ENCODE results near the gene UBN2.
A peak's percentile ranks its signal among the peaks of the same experiment; 100 is the strongest.

Gene UBN2

DNA sequence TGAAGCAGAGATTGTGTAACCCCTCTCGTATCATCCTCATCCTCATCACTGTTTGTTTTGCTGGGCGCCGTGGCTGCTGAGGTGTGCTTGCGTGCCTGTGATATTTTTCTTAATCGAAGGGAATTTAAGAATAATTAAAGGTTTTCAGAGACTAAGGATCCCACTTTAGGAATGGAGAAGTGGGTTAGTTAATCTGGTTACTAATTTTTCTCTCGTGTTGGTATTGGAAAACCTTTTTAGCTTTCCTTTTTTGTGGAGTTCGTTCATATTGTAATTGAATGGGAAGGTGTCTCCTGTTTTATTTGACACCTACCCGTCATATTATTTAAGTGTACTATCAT lies 1.3 kb downstream of the UBN2 start:
- DNase-seq (ENCODE audit: low spot score), result no peak

DNA sequence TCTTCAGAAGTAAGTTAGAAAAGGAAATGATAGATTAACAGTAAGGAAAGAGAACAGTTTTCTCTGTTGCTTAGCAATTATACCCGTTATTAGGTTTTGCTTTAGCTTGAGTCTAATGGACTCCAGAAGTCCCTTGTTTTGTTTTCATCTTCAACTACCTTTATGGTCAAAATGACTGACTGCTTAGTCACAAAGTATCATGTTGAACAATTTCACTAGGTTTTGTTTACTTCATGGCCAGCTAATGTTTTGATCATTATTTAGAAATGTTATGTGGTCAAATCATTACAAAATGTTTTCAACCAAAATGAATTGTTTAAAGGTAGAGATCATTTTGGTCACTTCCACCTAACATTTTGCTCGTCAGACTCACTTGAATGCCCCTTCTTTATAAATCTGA lies 1.9 kb downstream of the UBN2 start:
- DNase-seq (ENCODE audit: low spot score), result peak; percentile 72

DNA sequence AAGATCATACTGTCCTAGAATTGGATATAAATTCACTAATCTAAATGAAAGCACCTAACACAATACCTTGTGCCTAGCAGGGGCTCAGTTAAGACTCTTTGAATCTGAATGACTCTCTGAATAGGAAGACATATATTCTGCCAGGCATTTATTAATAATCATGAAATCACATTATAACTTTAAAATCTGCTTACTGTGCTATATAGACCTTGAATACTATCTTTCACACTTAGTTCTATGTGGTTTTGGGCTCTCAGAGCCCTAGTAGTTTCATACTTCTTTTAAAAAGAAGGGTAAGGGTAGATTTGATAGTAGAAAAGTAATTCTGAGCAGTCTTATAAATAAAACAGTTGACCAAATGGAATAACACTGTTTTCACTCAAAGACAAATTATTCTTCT lies 10.2 kb downstream of the UBN2 start:
- no peak for DNase-seq (ENCODE audit: low spot score)

DNA sequence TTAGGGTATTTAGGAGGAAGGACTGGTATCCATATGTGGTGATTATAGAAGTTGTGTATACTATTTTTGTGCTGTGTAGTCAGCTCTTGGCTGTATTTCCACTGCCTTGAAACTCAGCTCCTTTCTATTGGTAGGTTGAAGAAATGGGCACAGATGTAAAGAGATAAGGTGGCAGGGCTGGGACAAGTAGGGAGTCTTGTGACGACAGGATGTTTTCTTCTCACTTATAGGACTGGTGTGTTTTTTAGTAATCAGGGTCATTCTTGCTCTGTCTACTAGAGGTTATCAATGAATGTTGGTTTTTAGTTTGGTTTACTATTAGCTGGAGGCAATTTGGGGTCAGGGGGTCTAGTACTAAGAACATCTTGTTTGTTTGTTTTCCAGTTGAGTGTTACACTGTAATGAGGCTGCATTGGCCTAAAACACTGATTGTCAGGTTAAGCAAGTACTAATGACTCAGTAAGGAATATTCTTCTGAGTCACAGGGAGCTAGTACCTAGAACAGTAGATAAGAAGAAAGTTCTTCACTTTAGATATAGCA lies 11.8 kb downstream of the UBN2 start:
- no peak for DNase-seq (ENCODE audit: low spot score)

DNA sequence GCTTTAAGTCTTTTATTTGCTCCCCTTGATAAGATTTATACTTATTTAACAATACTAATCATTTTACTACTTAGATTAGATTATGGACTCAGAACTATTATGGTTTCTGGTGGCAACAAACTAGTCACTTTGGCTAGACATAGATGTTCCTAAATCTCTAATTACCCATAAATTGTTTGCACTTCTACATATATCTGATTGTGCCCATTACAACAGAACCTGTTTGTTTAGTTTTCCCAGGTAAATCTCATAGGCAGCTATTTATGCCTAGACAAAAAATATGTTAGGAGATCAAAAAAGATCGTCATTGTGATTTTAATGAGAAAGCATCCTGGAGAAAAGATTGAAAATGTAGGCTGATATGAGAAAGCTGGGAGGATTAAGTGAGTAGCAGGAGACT lies 14.4 kb downstream of the UBN2 start:
- DNase-seq (ENCODE audit: low spot score), result no peak

DNA sequence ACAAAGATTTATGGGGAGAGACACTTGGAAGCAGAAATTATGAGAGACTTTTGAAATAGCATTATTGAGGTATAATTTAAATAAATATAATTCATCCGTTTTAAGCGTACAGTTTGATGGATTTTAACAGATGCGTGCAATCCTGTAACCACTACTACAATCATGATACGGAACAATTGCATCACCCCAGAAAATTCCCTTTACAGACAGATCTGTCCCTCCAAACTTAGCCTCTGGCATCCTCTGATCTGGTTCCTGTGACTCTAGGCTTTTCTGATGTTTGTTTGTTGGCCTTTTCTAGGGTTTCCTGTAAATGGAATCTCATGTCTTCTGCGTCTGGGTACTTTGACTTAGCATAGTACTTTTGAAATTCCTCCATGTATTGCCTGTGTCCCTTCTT lies 15.5 kb downstream of the UBN2 start:
- no peak for DNase-seq (ENCODE audit: low spot score)

DNA sequence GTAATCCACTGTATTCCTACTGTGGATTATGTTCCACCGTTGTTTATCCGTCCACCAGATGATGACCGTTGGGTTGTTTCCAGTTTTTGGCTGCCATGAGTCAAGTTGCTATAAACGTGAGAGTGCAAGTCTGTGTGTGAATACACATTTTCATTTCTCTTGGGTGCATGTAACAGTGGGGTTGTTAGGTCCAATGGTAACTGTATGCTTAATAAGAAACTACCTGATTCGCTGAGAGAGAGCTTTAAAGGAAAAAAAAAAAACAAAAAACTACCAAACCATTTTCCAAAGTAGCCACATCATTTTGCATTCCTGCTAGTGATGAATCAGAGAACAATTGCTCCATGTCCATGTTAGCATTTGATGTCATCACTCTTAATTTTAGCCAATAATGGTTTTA lies 15.9 kb downstream of the UBN2 start:
- no peak for DNase-seq (ENCODE audit: low spot score)

DNA sequence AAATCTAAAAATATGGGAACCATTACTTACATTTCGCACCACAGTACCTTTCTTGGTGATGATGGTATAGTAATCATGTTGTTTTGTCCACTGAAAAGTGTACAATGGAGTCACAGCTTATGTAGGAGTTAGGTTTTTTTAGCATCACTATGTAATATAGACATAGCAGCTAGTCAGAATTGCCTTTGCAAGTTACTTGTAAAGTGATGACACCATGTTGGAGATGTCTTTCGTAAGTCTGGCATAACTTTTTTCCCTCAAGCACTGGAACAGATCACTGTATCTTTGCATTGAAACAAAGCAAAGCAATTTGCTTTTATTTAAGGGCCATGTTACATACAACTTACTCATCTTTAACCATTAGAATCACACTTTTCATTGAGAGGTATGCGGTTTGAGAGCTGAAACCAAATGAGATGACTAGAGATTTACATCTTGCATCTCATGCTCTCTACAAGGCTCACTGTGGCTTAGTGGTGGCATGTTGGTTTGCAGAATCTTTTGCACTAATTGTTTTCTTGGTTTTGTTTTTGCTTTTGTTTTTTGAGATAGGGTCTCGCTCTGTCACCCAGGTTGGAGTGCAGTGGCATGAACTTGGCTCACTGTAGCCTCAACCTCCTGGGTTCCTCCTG lies 18.3 kb downstream of the UBN2 start:
- DNase-seq (ENCODE audit: low spot score), result no peak

DNA sequence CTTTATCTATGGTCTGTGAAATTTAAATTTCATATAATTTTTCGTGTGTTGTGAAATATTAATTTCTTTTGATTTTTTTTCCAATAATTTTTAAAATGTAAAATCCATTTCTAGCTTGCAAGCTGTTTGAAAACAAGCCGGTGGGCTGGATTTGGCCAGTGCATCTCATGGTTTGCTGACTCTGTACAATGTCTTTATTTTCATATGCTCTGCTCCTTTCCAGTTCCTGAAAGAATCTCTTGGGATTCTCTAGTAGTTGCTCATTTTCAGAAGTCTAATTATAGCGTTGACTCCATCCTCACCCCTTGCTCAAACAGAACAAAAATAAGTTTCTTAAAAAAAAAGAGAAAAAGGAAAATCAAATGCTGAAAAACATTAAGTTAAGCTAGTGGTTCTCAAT lies 21.4 kb downstream of the UBN2 start:
- no peak for DNase-seq (ENCODE audit: low spot score)

DNA sequence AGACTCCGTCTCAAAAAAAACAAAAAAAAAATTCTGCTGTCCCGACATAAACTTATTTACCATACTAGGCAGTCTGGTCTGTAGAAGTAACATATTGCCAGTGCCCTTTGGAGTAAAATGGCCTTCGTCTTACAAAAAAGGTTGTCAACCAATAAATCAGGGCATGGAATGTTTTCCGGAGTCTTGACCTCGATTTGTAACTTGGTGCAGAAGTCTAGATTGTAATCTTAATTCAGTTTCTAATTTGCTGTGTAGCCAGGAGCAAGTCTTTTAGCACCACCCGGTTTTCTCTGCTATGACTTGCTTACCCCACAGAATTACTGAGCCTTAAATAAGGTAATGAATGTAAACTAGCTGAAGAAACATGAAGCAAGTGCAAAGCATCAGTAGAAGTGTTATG lies 23.2 kb downstream of the UBN2 start:
- DNase-seq (ENCODE audit: low spot score), result no peak

DNA sequence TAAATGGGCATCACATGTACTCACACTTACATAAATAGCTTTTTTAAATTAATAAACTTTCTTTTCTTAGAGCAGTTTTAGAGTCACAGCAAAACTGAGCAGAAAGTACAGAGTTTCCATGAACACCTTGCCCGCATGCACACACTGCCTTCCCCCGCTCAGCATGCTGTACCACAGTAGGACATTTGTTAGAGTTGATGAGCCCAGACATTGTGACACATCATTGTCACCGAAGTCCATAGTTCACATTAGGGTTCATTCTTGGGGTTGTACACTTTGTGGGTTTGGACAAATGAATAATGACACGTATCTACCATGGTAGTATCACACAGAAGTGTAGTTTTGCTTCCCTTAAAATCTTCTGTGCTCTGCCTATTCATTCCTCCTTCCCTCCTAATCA lies 23.7 kb downstream of the UBN2 start:
- no peak for DNase-seq (ENCODE audit: low spot score)

DNA sequence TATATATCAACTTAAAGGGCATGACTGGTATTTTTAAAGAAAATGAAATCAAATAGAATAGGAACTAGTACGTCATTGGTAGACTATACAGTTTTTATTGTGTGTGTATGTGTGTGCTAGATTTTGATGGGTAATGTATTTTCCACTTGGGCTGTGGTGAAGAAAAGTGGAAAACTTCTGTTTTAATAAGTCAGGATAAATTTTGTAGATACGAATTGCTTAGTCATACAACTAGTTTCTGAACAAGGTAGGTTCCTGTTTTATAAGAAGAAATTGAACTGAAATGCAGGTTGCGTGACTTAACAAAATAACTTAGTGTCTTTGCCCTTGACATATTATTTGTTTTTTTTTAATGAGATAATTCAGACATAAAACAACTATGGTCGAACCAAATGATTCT lies 24.3 kb downstream of the UBN2 start:
- no peak for DNase-seq (ENCODE audit: low spot score)

DNA sequence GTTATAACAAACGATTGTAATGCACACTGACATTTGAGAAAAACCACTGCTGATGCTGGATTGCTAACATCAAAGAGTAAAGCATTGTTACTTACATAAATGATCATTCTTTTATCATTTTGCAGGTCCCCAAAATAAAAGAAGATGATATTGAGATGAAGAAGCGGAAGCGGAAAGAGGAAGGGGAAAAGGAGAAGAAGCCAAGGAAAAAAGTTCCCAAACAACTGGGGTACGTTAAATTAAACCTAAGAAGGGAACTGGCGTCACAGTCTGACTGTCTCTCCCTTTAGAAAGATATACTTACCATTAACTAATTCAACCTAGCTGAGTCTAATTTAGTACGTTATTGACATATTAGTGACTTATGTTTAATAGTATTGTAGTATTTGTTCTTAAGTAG lies 28.1 kb downstream of the UBN2 start:
- DNase-seq (ENCODE audit: low spot score), result no peak

DNA sequence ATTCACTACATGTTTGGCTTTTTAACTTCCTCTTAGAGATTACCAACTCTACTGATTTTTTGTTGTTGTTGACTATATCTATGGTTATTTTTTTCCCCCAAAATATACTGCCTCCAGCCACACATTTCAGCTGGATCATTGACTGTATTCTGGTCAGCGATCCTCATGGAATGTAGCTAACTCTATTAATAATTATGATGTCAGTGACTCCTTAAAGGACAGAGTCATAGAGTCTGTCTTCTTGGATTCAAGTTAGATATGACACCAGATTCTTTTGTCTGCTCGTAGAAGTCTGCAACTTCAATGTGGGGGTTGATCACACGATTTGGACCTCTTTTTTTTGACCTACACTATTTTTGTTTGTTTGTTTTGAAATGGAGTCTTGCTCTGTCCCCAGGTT lies 33.2 kb downstream of the UBN2 start:
- no peak for DNase-seq (ENCODE audit: low spot score)

DNA sequence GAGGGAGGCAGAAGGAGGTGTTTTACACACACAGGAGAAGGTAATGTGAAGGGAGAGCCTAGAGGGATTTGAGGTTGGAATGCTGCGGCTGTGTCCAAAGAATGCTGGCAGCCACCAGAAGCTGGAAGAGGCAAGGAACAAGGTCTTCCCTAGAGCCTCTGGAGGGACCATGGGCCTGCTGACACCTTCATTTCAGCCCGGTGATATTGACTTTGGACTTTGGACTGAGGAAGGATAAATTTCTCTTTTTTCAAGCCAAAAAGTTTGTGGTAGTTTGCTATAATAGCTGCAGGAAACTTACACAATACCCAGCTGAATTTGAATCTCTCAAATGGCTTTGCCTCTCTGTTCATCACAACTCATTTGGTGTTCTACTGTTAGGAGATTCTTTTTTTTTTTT lies 34.6 kb downstream of the UBN2 start:
- no peak for DNase-seq (ENCODE audit: low spot score)

DNA sequence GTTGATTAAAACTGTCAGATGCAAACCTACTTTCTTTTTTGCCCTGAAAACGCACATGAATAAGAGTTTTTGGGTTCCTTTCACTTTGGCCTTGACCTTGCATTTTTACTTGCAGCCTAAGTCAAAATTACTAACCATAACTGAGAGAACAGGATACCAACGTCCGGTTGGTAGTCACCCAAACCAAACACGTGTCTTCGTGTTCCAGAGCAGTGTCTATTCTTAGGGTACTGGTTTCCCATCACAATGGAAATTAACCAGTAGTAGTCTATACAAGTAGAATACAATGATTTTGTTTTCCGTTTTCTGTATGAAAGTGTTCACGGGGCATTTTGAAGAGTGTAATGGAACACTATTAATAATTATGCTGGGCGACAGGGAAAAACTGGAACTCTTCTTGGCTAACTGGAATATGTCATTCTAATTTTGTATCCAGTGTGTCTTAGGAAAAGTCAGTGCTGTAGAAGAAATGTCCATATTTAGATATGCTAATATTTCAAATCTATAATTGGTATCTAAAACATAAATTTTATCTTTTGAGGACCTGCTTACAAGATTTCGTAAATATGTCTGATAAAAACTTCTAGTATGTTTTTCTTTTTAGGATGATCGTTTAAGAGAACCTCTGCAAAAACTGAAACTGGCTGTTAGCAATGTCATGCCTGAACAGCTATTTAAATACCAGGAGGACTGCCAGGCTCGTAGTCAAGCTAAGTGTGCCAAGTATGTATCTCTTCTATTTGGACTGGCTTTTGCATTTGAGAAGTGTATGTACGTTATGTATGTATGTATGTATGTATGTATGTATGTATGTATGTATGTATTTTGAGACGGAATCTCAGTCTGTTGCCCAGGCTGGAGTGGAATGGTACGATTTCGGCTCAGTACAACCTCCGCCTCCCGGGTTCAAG lies 40.9 kb downstream of the UBN2 start:
- DNase-seq (ENCODE audit: low spot score), result no peak

DNA sequence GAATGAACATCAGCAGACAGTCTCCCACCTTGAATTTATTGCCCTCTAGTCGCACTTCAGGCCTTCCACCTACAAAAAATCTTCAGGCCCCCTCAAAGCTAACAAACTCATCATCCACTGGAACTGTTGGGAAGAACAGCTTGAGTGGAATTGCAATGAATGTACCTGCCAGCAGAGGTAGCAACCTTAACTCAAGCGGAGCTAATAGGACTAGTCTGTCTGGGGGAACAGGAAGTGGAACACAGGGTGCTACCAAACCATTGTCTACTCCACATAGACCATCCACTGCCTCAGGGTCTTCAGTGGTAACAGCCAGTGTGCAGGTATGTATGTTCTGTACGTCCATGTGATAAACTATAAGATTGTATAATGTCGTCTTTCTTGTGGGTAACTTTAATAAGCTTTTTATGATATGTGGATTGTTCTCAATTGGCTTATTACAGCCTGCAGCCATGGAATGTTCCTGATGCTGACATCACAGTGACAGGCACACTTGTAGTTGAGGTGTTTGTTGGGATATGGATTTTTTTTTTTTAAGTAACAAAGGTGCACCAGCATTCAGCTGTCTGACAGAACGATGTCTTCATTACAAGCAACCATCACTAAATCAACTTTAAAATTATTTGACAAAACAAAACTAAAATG lies 53.3 kb downstream of the UBN2 start:
- no peak for DNase-seq (ENCODE audit: low spot score)

DNA sequence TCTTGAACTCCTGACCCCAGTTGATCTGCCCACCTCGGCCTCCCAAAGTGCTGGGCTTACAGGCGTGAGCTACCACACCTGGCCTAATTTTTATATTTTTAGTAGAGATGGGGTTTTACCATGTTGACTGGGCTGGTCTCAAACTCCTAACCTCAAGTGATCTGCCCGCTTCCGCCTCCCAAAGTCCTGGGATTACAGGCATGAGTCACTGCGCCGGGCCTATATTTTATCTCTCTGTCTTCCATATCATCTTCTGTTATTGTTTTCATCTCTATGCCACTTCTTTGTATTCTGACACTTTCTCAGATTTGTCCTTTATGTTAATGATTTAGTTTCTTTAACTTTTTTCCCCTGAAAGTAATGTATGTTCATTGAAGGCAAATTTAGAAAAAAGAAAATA lies 55.1 kb downstream of the UBN2 start:
- no peak for DNase-seq (ENCODE audit: low spot score)

DNA sequence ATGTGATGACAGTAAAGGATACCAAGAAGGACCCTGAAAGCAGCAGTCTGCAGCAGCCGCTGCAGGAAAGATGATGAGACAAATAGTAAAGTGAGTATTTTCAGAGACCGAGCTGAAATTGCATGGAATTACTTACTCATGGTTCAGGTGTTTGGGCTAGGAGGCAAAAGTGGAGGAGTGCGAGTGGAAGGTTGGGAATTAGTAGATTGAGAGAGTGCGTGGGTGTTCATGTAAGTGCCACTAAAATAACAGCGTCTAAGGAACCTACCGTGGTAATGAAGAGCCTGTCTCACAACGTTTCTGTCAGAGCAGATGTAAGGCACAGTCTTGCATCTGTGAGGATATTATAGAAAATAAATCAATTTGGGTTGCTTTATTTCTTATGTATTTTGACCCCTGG lies 61.8 kb downstream of the UBN2 start:
- DNase-seq (ENCODE audit: low spot score), result no peak

DNA sequence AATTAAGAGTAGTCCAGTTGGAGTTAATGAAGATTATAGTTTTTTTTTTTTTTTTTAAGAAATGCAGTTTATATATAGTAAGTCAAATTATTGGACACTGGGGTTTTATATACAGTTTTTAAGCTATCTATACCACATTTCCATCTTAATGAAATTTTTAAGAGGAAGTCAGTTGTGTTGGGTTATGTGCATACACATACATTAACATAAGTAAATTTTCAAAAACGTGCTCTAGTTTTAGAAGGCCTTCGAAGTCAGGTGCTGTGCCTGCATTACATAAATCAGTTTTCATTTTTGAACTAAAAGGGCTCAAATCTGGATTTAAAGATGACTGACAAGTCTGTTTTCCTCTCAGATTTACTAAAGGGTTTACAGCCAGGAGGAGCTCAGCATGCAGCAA lies 62.5 kb downstream of the UBN2 start:
- DNase-seq (ENCODE audit: low spot score), result no peak

DNA sequence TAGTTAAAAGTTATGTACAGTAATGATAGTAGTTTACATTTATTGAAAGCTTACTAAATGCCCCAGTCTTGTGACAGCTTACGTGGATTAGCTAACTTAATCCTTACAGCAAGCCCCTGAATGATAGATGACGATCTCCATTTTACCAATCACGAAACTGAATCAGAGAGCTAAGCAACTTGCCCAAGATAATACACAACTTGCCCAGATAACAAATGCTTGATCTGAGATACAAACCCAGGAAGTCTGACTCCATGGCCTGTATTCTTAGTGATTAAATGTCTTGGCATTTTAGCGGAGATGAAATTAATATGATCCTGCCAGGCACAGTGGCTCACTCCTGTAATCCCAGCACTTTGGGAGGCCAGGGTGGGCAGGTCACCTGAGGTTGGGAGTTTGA lies 63.2 kb downstream of the UBN2 start:
- no peak for DNase-seq (ENCODE audit: low spot score)

DNA sequence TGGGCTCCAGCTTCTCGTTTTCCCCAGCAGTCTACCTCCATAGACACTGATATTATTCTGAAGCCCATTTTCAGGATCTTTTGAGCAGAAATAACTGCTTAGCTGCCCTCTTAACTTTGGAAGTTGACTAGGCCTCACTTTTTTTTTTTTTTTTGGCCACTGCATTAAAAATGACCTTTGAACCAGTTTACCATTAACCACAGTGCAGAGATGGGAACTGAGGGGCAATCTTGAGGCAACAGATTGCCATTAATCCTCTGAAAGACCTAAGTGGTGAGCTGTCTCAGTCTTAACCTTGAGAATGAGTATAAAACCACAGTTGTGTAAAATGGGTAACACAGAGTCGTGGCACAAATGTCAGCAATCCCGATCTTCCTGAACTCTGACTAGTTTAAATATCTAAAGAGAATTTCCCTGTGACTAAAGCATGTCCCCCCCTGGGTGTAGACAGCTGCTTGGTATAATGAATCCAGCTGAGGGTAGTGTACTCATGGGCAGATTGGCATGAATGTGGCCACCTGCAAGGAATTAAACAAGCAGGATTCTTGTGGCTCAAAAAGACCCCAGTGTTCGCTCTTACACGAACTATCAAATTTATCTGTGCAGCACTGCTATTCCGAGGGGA lies 64.0 kb downstream of the UBN2 start:
- no peak for DNase-seq (ENCODE audit: low spot score)

DNA sequence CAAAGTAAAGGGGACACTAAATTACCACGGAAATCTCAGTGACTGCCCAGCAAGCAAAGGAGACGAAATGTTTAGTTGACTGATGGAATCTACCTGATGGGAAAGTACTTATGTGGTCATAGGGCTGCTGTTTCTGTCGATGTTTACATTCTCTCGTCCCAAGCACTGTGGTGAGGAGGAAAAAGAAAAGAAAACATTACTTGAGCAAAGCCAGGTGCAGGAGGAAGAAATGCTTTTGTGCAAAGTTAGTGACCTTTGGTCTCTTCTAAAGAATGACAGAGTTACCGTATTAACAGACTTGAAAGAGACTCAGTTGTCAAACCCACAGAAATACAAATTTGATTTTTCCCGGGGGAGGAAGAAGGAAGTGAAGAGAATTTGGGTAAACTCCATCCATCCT lies 66.8 kb downstream of the UBN2 start:
- no peak for DNase-seq (ENCODE audit: low spot score)
